Parathyroid adenoma (tissue), 2 donors: ENCODE data around the gene SLC25A26.

Source experiments
- H2AFZ ChIP-seq: fragments of 300-600 bp; sonication (generic); one replicate; pipeline ENCODE4 v1.7.0; 2017; ENCODE audit warnings: antibody characterized with exemption, mild to moderate bottlenecking
- H3K27ac ChIP-seq: fragments of 300-600 bp; sonication (generic); one replicate; pipeline ENCODE4 v1.7.0; 2017
- H3K27me3 ChIP-seq: fragments of 300-600 bp; sonication (generic); one replicate; pipeline ENCODE4 v1.7.0; 2017; ENCODE audit warnings: low read length; ENCODE audit not compliant: control insufficient read depth, insufficient read depth
- H3K36me3 ChIP-seq: fragments of 300-600 bp; sonication (generic); one replicate; pipeline ENCODE4 v1.7.0; 2017; ENCODE audit warnings: low read length; ENCODE audit not compliant: control insufficient read depth, insufficient read depth
- H3K4me1 ChIP-seq: fragments of 300-600 bp; sonication (generic); one replicate; pipeline ENCODE4 v1.7.0; 2017; ENCODE audit warnings: control low read depth
- H3K4me2 ChIP-seq: fragments of 300-600 bp; sonication (generic); one replicate; pipeline ENCODE4 v1.7.0; 2017; ENCODE audit warnings: low read length
- H3K4me3 ChIP-seq: fragments of 300-600 bp; sonication (generic); one replicate; pipeline ENCODE4 v1.7.0; 2017; ENCODE audit warnings: low read depth, low read length
- H3K79me2 ChIP-seq: fragments of 300-600 bp; sonication (generic); one replicate; pipeline ENCODE4 v1.7.0; 2017; ENCODE audit warnings: control low read depth
- H3K9ac ChIP-seq: fragments of 300-600 bp; sonication (generic); one replicate; pipeline ENCODE4 v1.7.0; 2017; ENCODE audit warnings: mild to moderate bottlenecking
- H3K9me3 ChIP-seq: fragments of 300-600 bp; sonication (generic); one replicate; pipeline ENCODE4 v1.7.0; 2017; ENCODE audit warnings: low read length; ENCODE audit not compliant: control insufficient read depth
- CTCF ChIP-seq: fragments of 300-600 bp; sonication (generic); IDR thresholded peaks from one replicate; pipeline ENCODE4 v1.7.0; 2017; ENCODE audit warnings: antibody characterized with exemption, mild to moderate bottlenecking
- donor health status: primary hyperparathyroidism.

SLC25A26 gene

GRCh38 chr3:66206806-66207205 lies 14.0 kb upstream of the SLC25A26 start:
- Histone ChIP-seq H3K79me2 (no peaks in the 10 kb centered on the region), H3K27ac (no peak overlapping the region), H3K9me3 (no peaks in the 10 kb centered on the region), H3K4me1 (no peaks in the 10 kb centered on the region), H2AFZ (no peak overlapping the region), H3K4me3 (no peak overlapping the region), H3K4me2 (no peak overlapping the region), H3K27me3 (no peaks in the 10 kb centered on the region), H3K9ac (no peak overlapping the region), H3K36me3 (no peaks in the 10 kb centered on the region)
- TF ChIP-seq CTCF, result no peak

DNA sequence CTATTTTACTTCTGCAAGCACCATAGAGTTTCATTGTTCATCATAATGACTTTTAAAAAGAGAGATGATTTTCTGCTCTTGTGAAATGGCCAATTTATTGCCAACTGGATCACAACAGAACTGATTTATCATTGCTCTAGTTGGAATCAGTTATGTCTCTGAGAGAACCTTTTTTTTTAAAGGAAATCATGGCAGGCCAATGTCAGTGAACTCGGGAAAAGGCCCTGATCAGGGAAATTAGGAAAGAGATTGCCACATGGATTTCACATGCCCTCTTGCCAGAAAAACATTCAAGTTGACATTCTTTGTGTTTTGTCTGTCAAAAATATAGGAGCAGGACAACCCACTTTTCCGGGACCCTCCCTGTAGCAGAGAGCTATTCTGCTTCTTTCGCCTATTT lies 12.6 kb upstream of the SLC25A26 start:
- H3K4me3 ChIP-seq, result no peak overlapping the region
- H3K4me2 ChIP-seq, result no peak overlapping the region
- no peaks in the 10 kb centered on the region for H3K36me3 ChIP-seq
- no peak overlapping the region for H3K27ac ChIP-seq
- no peaks in the 10 kb centered on the region for H3K79me2 ChIP-seq
- H3K9me3 ChIP-seq, result no peaks in the 10 kb centered on the region
- H2AFZ ChIP-seq, result no peak overlapping the region
- H3K9ac ChIP-seq, result no peak overlapping the region
- H3K27me3 ChIP-seq, result no peaks in the 10 kb centered on the region
- no peak for TF ChIP-seq CTCF
- no peaks in the 10 kb centered on the region for H3K4me1 ChIP-seq

- Histone ChIP-seq H3K27ac (no peak overlapping the region), H3K9ac (no peak overlapping the region), H3K27me3 (no peaks in the 10 kb centered on the region), H2AFZ (no peak overlapping the region), H3K79me2 (no peaks in the 10 kb centered on the region), H3K4me1 (no peaks in the 10 kb centered on the region), H3K4me2 (no peak overlapping the region), H3K36me3 (no peaks in the 10 kb centered on the region), H3K9me3 (peaks cover 4% of the 10 kb centered on the region), H3K4me3 (no peak overlapping the region)
- TF ChIP-seq CTCF, result no peak
Measured at GRCh38 chr3:66210687-66211295, 10.0 kb upstream of the SLC25A26 start.

DNA sequence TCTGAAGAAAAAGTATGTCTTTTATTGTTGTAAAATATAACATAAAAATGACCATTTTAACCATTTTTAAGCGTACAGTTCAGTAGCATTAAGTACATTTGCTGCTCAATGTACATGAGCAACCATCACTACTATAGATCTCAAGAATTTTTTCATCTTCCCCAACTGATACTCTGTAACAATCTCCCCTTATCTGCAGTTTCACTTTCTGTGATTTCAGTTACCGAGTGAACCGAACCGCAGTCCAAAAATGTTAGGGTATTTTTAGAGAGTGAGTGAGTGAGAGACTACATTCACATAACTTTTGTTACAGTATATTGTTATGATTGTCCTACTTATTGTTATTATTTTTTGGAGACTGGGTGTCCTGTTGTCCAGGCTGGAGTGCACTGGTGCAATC lies 9.0 kb upstream of the SLC25A26 start:
- H3K9me3 ChIP-seq, result peaks cover 4% of the 10 kb centered on the region
- H3K4me1 ChIP-seq, result no peaks in the 10 kb centered on the region
- no peak overlapping the region for H3K4me3 ChIP-seq
- no peaks in the 10 kb centered on the region for H3K79me2 ChIP-seq
- no peak overlapping the region for H2AFZ ChIP-seq
- no peak for TF ChIP-seq CTCF
- H3K27me3 ChIP-seq, result no peaks in the 10 kb centered on the region
- H3K4me2 ChIP-seq, result no peak overlapping the region
- no peak overlapping the region for H3K27ac ChIP-seq
- no peak overlapping the region for H3K9ac ChIP-seq
- H3K36me3 ChIP-seq, result no peaks in the 10 kb centered on the region

- Histone ChIP-seq H3K4me2 (no peak overlapping the region), H2AFZ (no peak overlapping the region), H3K79me2 (no peaks in the 10 kb centered on the region), H3K9me3 (peaks cover 4% of the 10 kb centered on the region), H3K4me3 (no peak overlapping the region), H3K27ac (no peak overlapping the region), H3K27me3 (no peaks in the 10 kb centered on the region), H3K9ac (no peak overlapping the region), H3K36me3 (no peaks in the 10 kb centered on the region), H3K4me1 (no peaks in the 10 kb centered on the region)
- no peak for TF ChIP-seq CTCF
Measured at GRCh38 chr3:66215106-66215505, 5.7 kb upstream of the SLC25A26 start.
